Activated naive CD4-positive, alpha-beta T cell treated with Interleukin-2 at 50 U/mL for 16 hours (primary cell): ENCODE data around the gene DYRK1A.
A peak's percentile ranks its signal among the peaks of the same experiment; 100 is the strongest.

Experiments
- DNase-seq: peaks from one replicate; pipeline ENCODE4 v3.0.0-alpha.2; 2020

The DYRK1A gene

DNA sequence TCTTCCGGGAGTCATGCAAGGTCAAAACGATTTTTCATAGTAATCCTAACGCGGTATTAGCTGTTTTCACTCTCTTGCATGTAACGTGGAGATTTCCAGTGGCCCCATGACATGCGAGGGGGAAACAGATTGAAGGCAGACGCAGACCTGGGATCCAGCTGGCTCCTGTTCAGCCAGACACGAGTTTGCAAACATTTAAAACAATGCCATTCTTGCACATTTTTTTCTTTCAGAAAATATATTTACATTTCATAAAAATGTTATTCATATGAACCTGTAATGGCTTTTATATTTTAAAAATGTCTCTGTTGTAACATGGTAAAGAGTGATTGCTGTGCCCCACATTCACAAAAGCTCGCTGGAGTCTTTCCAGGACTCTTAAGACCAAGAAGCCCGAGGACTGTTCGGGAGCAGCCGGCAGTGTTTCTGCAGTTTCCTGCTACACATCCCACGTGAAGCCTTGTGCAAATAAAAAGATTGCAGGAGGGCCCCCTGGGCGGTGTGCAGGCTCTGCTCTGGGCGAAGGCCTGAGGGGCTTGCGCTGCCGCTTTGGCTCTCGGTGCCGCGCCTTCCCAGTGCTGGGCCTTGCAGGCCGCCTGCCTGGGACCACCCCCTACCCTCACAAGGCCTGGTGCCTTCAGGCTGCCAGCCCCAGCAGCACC is 184.9 kb downstream of the DYRK1A start:
- no peak for DNase-seq

DNA sequence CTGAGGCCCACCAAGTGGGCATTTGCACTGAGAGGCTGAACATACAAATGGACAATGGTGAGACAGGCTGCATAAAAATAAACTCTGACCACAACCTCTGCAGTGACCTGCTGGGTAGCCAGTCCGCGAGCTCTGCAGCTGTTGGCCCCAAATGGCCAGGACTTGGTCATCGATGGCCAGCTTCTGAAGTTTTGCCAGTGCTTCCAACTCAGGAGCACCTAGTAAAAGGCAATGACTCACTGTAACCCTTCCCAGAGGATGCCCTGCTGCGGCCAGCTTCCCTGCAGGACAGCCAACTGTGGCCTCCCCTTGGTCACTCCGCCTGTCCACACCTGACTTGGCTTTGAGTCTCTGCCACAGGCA is 185.4 kb downstream of the DYRK1A start:
- no peak for DNase-seq

DNA sequence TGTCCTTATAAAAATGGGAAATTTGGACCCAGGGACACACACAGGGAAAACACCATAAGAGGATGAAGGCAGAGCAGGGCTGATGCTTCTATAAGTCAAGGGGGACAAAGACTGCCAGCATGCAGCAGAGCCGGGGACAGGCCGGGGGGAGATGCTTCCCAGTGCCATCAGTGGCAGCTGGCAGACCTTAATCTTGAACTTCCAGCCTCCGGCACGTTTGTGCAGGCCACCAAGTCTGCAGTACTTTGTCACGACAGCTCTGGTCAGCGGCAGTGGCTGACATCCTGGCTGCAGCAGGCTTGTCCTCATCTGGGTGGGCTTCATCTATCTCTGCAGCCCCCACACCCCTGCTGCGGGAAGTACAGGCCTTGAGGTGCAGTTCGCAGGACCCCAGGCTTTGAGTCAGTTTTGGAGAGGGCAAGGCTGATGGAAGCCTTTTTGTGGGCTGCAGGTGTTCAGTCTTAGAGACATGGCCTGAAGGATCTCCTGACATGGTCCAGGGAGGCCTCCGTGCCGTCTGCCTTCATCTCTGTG is 186.0 kb downstream of the DYRK1A start:
- DNase-seq = no peak

DNA sequence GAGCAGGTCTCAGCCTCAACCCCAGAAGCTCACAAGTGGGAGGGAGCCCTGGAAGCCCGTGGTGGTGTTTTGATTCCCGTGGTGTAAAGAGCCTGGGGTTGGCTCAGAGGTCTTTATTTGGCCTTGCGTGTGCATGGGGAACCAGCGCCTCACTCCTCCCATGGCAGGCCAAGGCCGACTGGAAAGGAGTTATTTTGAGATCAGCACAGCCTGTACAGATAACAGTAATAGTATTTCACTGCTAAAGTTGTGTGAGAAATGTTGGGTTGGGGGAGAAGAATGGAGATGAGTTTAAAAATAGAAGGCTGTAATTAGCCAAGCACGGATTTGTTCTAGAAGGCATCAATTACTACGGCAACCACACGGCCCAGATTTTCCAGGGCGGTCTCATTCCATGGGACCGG is 186.5 kb downstream of the DYRK1A start:
- DNase-seq = no peak

DNA sequence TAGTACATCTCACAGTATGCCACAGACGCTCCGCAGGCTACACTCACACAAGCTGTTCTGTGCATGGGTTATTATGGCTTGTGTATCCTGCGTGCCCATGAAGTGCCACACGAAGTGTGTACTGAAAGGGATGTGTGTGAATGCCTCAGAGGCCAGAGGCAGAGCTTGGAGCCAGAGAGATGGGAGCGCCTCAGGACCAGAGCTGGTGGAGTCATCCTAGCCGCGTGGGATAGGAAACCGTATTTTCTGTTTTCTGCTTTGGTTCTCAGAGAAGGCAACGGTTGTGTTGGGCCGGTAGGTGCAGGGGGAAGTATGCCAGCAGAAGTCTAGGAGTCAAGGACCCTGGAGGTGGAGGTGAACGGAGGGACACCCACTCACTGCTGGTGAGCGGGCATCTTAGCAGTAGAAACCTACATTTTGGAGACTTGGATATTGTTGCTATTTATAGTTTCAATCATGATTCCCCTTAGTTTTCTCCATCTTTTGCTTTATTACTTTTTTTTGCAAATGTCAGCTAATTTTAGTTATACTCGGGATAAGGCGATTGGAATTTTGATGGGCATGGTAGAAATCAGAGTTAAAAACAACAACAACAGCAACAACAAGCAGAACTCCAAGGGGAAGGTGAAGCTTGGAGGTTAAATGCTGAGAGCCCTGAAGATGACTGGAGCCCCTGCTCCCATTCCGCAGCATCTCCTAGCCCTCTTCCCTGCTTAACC is 188.2 kb downstream of the DYRK1A start:
- DNase-seq = no peak

DNA sequence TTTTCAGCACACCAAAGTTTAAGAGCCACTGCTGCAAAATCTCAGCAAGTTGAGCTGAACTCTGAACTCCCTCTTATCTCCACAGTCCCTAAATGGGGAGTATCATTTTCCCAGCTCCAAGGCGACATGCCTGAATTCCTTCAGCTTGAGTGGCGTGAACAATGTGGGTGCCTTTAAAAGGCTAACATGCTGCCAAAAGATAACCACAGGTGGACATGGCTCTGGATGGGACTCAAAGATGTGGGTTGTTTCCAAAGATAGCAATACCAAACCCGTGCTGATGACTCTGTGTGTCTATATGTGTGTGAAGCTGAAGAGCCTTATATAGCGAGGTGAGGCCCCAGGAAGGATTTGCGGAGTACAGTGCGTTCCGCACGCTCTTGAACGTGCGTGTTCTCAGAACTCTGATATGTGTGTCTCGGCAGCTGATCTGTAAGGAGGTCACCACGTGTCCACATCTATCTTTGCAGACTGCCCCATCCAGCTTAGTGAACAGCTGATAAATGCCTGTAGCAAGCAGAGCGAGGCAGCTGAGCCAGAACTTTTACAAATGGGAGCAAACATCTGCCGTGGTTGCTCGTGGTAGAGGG is 189.2 kb downstream of the DYRK1A start:
- no peak for DNase-seq

DNA sequence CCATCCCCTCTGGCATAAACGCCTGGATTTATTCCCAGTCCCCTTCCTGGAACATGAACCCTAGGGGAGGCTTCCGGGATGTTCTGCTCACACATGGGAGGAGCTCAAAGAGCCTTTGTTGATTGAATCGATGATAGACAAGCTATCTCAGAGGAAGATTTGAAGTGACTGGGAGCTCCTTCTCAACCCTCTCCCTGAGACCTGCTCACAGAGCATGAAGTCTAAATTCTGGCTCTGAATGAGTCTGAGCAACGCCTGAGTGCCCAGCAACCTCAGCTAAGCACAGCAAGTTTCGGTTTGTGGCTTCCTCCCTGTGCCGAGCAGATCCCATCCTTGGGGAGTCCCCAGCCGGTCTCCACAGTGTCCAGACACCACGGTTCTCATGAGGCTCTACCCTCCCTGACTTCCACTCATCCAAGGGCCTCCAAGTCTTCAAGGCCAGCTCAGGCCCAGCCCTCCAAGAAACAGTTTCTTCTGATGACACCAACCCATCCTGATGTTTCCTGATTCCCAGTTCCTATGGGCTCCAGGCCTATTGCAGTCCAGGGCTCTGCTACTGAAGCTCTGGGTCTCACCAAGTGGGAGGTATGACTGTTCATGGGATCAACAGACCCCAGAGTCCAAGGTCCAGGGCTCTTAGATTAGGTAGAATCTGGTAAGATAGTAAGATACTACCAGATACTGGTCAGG is 190.8 kb downstream of the DYRK1A start:
- DNase-seq = no peak

DNA sequence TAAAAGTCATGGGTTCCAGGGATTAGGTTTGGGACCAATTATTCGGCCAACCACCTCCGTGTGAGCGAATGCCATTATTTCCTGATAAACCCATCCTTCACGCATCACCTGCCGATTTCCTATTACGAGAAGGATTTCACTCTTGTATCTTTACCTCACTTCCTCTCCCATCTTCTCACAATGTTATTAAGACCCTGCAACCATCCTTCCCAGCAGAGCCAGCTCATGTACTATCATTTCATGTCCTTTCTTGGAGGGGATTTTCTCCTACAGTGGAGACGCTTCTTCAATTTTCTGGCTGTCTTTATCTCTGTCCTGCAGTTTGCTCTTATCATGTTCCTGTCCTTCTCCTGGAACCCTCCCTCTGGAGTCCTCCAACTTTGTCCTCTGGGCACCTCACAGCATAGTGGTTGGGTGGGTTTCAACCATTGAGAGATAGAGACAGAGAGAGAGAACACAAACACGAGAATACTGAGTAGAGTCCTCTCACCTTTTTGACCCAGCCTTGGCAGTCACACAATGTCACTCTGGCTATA is 192.2 kb downstream of the DYRK1A start:
- DNase-seq = no peak

DNA sequence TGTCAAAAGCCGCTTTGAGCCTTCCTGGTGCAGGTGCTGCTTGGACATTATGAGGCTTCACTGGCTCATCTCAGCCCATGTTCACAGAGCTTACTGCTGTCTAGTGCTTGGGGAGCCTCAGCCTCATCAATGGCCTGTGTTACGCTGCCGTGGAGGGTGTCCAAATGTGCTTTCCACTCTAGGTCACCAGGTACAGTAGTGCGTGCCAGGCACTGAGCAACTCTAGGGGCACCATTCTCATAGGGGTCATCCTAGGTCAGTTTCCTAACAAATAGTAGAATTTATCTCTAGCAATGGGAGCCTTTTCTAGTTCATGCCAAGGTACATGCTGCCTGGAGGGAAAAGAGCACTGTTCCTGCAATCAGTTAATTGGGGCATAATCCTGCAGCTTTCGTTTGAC is 193.8 kb downstream of the DYRK1A start:
- no peak for DNase-seq

DNA sequence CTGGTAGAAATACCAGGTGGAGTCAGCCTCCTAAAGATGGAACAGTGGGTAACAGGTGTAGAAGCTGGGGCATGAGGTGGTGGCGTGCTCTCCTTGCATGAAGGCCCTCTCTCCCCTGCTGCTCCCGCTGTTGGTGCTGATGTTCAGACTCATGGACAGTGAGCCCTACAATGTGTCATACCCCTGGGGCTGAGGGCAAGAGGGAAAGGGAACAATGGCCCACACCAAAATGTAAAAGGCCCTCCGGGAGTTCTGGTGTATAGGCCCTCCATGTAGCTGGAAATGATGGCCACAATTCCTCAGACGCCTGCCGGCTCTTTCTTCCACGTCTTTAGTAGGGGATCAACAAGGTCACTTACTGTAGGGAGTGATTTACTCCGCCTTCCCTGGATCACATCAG is 194.9 kb downstream of the DYRK1A start:
- DNase-seq = no peak

DNA sequence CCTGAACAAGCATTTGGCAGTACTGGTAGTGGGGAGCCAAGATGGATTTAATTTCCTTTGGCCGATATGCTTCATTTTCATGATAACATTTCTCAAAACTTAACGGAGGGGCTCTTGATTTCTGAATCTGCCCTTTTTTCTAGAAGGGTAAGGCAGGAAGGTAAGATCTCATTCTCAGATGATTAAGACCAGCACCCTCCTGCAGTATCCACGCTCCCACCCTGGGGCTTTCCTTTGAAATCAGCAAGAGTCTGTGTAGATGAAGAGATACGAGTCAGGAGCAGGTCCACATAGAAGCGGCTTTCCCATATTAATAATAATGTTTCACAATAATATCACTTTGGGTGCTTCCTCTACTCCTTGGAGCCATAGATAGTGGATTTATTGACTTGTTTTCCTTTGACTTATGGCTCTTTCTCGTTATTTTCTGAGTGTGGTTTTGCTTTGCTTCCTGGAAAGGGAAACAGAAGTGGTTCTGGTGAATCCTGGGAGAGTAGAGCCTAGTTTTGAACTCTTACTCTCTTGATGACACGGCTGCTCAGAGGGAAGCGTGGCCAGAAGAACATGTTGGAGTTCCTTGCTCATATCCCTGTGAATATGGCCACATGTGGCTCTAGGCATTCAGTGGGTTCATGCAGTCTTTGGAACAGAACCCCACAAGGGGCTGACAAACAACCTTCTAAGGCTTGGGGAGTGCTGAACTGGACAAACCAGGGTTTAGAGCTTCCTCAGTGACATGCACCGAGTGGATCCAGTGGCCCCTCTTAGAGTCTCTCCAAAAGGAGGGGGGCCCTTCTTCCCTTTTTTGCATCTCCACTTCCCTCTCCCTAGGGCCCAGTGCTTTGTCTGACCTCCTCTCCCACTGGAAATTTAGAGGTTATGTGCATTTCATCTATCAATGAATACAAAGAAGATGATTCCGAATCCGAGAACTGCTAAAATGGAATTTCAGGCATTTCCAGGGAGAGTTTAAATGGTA is 195.7 kb downstream of the DYRK1A start:
- DNase-seq = no peak

DNA sequence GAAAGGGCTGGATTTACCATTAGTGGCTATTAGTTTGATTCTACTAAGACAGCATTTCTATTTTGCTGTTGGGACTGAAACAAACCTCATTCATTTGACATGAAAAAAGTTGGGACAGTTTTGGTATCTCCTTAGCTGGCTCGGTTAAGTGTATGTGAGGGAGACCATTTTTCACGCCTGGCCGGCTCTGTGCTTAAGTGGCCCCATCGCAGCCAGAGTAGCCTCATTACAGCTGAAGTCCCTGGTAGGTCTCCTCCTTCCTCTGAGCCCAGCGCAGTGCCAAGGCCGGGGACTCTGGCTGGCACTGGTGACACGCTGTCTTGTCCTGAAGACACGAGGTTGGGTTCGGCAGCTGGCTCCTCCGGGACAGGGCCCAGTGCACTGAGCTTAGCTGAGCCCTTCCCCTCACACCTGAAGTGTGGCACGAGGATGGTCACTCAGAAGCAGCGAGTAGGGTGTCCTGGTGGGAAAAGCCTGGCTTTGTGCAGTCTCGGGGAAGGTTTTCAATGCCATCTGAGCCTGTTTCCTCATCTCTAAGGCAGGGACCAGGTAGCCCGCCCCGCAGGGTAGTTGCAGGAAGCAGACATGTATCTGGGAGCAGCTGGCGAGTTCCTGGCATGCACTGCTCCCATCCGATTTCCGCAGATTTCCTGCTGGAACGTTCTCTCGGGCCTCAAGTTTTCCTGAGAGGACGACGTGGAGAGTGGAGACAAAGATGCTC is 196.5 kb downstream of the DYRK1A start:
- DNase-seq = no peak

DNA sequence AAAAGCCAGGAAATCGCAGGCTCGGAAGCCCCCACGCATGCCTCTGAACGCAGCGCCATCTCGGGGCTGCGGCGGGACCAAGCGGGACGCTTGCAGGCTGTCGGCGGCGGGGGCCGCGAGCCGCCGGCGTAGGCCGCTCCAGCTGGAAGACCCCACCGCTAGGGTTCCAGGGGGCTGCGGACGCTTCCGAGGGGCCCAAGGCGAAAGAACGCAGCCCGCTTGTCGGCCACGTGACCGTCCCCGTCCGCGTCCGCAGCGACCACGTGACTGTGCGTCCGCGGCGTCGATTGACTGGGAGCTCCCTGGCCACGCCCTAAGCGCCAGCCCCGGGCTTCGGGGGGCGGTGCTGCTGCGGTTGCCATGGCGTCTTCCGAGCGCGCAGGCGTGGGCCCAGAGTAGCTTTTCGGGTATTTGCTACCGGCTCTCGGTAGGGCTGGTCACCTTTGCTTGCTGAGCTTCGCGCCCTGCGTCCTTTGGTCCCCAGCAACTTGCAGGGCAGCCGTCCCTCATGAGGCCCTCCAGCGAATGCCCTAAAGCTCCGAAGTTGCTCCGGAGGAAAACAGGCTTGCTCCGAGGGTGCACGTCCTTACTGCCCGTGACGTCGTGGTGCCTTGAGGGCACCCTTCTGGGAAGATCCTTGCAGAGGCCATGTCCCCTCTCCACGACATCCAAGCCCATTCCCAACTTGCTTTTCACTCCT is 197.2 kb downstream of the DYRK1A start:
- DNase-seq = peak; percentile 92

DNA sequence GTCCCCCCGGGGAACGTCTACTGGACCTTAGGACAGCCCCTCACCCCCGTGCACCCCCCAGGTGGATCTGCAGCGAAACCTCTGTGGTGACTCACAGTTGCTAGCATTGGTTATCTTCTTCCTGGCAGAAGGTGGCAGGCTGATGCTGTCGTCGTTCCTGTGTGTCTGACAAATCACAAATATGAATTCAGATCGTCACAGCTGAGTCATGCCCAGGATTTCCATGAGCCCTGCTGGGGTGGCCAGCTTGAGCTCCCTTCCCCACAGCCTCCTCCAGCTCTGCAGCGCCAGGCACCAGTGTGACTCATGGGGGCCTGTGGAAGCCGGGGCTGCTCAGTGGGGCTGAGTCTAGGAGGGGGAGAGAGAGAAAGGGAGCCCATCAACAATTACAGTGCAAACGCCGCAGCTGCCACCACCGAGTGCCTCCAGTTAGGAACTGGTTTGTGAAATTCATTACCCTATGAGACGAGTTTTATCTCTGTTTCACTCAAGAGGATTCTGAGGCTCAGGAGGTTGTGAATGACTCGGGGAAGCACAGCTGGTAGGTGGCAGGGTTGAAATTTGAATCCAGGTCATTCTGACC is 197.9 kb downstream of the DYRK1A start:
- DNase-seq = peak; percentile 89

DNA sequence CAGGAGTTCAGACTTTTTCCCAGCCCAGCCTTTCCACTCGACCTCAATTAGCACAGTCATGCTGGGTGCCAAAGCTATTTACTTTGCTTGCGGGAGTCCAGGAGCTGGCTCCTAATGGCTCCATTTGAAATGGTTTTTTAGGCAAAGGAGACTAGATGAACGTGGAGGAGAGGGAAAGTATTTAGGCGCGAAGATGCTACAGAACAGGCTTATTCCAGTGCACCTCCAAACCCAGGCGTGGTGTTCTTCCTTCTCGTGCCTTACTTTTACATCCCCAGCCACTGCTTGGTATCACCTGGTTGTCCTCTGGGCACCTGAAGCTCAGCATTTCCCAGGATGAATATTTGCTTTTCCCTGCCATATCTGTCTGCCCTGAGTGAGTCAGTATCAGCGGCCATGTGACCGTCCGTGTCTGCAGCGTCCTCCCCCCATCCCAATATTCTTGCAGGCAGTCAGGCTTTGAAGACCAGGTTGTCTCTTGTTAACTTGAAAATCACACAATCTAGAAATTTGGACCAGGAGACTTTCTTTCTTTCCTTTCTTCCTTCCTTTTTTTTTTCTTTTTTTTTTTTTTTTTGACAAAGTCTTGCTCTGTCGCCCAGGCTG is 198.5 kb downstream of the DYRK1A start:
- no peak for DNase-seq

DNA sequence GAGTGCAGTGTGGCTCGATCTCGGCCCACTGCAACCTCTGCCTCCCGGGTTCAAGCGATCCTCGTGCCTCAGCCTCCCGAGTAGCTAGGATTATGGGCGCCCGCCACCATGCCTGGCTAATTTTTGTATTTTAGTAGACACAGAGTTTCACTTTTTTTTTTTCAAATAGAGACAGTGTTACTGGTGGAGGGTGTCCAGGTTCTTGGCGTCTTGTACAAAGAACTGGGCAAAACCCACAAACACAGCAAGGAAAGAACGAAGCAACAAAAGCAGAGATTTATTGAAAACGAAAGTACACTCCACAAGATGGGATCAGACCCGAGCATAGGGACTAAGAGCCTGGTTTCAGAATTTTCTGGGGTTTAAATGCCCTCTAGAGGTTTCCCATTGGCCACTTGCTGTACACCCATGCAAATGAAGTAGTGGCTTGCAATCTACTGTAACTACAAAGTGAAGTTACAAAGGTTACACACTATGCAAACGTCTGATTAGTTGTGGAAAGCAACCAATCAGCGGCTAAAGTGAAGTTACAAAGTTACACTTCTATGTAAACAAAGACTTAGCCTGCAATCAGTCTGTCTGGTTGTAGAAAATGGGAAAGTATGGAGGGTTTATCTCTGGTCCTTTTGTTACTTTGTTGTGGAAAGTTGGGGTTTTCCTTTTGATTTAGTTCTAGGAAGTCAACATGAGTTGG is 199.1 kb downstream of the DYRK1A start:
- no peak for DNase-seq

DNA sequence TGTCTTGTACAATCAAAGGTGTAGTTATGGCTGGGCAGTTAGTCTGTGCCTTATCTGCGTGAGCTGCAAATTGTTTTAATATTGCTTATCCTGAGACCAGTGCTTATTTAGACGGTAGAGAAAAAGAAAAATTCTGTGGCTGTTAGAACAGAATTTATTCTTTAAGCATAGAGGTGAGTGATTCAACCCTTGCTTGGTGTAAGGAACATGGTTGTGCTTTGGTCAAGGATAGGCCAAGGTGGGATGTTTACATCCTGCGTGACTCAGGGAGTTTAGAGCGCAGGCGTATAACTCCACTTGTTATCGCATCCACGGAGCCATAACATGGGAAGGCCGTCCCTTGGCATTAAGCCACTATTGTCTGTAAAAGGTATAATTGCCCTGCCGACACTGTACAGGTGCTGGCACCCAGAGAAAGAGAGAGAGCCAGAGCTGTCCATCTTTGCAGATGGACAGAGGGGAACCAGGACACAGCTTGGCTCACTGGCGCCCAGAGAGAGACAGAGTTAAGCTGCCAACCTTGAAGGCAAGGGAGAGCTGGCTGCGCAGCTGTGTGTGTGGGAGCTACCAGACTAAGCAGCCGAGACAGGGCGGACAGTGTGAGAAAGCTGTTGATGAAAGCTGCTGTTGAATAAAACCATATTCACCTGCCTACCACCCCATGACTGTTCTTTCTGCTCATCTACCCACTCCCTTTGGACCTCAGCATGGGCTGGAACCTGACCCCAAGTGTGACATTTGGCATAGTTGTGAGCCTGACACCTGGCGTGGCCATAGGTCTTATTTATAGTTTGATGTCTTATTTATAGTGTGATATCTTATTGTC is 200.4 kb downstream of the DYRK1A start:
- no peak for DNase-seq

DNA sequence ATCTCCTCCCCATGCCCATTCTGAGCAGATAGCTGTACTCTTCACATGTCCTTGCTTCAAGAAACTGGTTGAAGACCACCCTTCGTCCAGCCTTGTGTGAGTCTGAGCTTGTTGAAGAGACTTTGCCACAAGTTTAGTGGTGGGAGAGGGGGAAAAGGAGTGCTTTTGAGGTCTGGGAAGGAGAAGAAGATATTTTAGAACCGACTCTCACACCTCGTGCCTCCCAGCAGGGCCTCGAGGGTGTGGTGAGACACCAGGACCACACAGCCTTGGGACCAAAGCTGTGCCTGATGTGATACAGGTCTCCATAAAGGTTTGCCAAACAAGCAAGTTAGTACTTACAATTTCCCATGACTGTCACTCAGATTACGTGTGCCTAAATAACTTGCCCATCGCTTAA is 201.8 kb downstream of the DYRK1A start:
- no peak for DNase-seq
